Measurements from ENCODE around the gene CFAP61. TPM values are rescaled to one million over a fixed set of nuclear protein-coding genes. Genes with fewer than 3 reads are reported as not detected.
A peak's percentile ranks its signal among the peaks of the same experiment; 100 is the strongest.
"Not testable (repeated sequence)": the region's sequence is repeated elsewhere in the genome, so short reads cannot be mapped to it uniquely, and the experiment has no call there.

CFAP61 gene
- total RNA-seq, 1 experiment from 2014 or later = 1.5 TPM

- DNase-seq (ENCODE audit: low read depth) = no peak
Measured at GRCh38 chr20:20209684-20210083, 157.4 kb downstream of the CFAP61 start.

- DNase-seq (ENCODE audit: low read depth) = peak; percentile 62
Measured at GRCh38 chr20:20210327-20210726, 158.0 kb downstream of the CFAP61 start.

GRCh38 chr20:20210943-20211273 is 158.6 kb downstream of the CFAP61 start:
- DNase-seq (ENCODE audit: low read depth) = no peak

- peak; percentile 86 for DNase-seq (ENCODE audit: low read depth)
Measured at GRCh38 chr20:20211274-20211987, 159.1 kb downstream of the CFAP61 start.

- peak; percentile 11 for DNase-seq (ENCODE audit: low read depth)
Measured at GRCh38 chr20:20211988-20212518, 159.7 kb downstream of the CFAP61 start.

- DNase-seq (ENCODE audit: low read depth) = peak; percentile 22
Measured at GRCh38 chr20:20212675-20213096, 160.4 kb downstream of the CFAP61 start.

- DNase-seq (ENCODE audit: low read depth) = no peak
Measured at GRCh38 chr20:20213526-20214121, 161.3 kb downstream of the CFAP61 start.

GRCh38 chr20:20214757-20215275 is 162.5 kb downstream of the CFAP61 start:
- DNase-seq (ENCODE audit: low read depth) = no peak

- DNase-seq (ENCODE audit: low read depth) = no peak
Measured at GRCh38 chr20:20215976-20216727, 163.8 kb downstream of the CFAP61 start.

- no peak for DNase-seq (ENCODE audit: low read depth)
Measured at GRCh38 chr20:20216941-20217340, 164.6 kb downstream of the CFAP61 start.

GRCh38 chr20:20217621-20218020 is 165.3 kb downstream of the CFAP61 start:
- DNase-seq (ENCODE audit: low read depth) = no peak

- DNase-seq (ENCODE audit: low read depth) = not testable (repeated sequence)
Measured at GRCh38 chr20:20218106-20218505, 165.8 kb downstream of the CFAP61 start.

- no peak for DNase-seq (ENCODE audit: low read depth)
Measured at GRCh38 chr20:20219016-20219415, 166.7 kb downstream of the CFAP61 start.

- DNase-seq (ENCODE audit: low read depth) = no peak
Measured at GRCh38 chr20:20220134-20220533, 167.8 kb downstream of the CFAP61 start.

- DNase-seq (ENCODE audit: low read depth) = no peak
Measured at GRCh38 chr20:20223981-20224380, 171.6 kb downstream of the CFAP61 start.

GRCh38 chr20:20224806-20225205 is 172.5 kb downstream of the CFAP61 start:
- no peak for DNase-seq (ENCODE audit: low read depth)

- no peak for DNase-seq (ENCODE audit: low read depth)
Measured at GRCh38 chr20:20225325-20226043, 173.2 kb downstream of the CFAP61 start.

GRCh38 chr20:20226554-20226953 is 174.2 kb downstream of the CFAP61 start:
- DNase-seq (ENCODE audit: low read depth) = no peak

- no peak for DNase-seq (ENCODE audit: low read depth)
Measured at GRCh38 chr20:20227013-20227571, 174.8 kb downstream of the CFAP61 start.

- no peak for DNase-seq (ENCODE audit: low read depth)
Measured at GRCh38 chr20:20228351-20228750, 176.0 kb downstream of the CFAP61 start.

GRCh38 chr20:20229595-20229994 is 177.3 kb downstream of the CFAP61 start:
- no peak for DNase-seq (ENCODE audit: low read depth)

Measured in Daoy (cell line).